GM23338 (cell line): ENCODE measurements around the gene ZFHX3. TPM values are rescaled to one million over a fixed set of nuclear protein-coding genes. Genes with fewer than 3 reads are reported as not detected.

Experiments
- ATAC-seq: fragments of 200-7000 bp; cut with Tn5 transposase; 3 replicates; pipeline ENCODE4 v1.9.1; 2020
- DNase-seq: peaks from one replicate; pipeline ENCODE4 v3.0.0-alpha.2; 2015; ENCODE audit warnings: low spot score
- H2AFZ ChIP-seq: fragments of 200-600 bp; sonication (generic); 2 replicates; pipeline ENCODE4 v1.8.0; 2016; ENCODE audit warnings: antibody characterized with exemption, mild to moderate bottlenecking, moderate library complexity
- H3F3A ChIP-seq: fragments of 200-600 bp; sonication (generic); replicated peaks from 2 replicates; pipeline ENCODE4 v1.8.0; 2017; ENCODE audit warnings: antibody characterized with exemption, mixed run types, low read depth
- H3K27ac ChIP-seq: fragments of 200-600 bp; sonication (generic); 2 replicates; pipeline ENCODE4 v1.6.1; 2016; ENCODE audit warnings: low read depth
- H3K27me3 ChIP-seq: fragments of 200-600 bp; sonication (generic); 2 replicates; pipeline ENCODE4 v1.8.0; 2016; ENCODE audit warnings: mild to moderate bottlenecking, mixed run types, moderate library complexity; ENCODE audit not compliant: insufficient read depth
- H3K36me3 ChIP-seq: fragments of 200-600 bp; sonication (generic); 2 replicates; pipeline ENCODE4 v1.8.0; 2016; ENCODE audit warnings: mild to moderate bottlenecking; ENCODE audit not compliant: insufficient read depth
- H3K4me1 ChIP-seq: fragments of 200-600 bp; sonication (generic); 2 replicates; pipeline ENCODE4 v1.8.0; 2016; ENCODE audit warnings: mild to moderate bottlenecking, moderate library complexity; ENCODE audit not compliant: insufficient read depth
- H3K4me2 ChIP-seq: fragments of 200-600 bp; sonication (generic); 2 replicates; pipeline ENCODE4 v1.7.1; 2017; ENCODE audit warnings: mixed run types
- H3K4me3 ChIP-seq: fragments of 200-600 bp; sonication (generic); 2 replicates; pipeline ENCODE4 v1.6.1; 2016; ENCODE audit warnings: mixed run types
- H3K79me2 ChIP-seq: fragments of 200-600 bp; sonication (generic); replicated peaks from 2 replicates; pipeline ENCODE4 v1.8.0; 2017; ENCODE audit warnings: mild to moderate bottlenecking; ENCODE audit not compliant: insufficient read depth
- H3K9me2 ChIP-seq: fragments of 200-600 bp; sonication (generic); 2 replicates; pipeline ENCODE4 v1.8.0; 2017; ENCODE audit not compliant: insufficient read depth
- H4K20me1 ChIP-seq: fragments of 200-600 bp; sonication (generic); replicated peaks from 2 replicates; pipeline ENCODE4 v1.8.0; 2017; ENCODE audit warnings: mild to moderate bottlenecking; ENCODE audit not compliant: insufficient read depth
- H3K27ac Mint-ChIP-seq: 2 replicates; pipeline ENCODE4 v1.8.0; 2020; ENCODE audit warnings: inconsistent platforms, mild to moderate bottlenecking, moderate library complexity, mixed read lengths
- H3K27me3 Mint-ChIP-seq: 3 replicates; pipeline ENCODE4 v1.8.0; 2022; ENCODE audit warnings: low read depth, mild to moderate bottlenecking, moderate library complexity, mixed read lengths, inconsistent platforms; ENCODE audit not compliant: insufficient read depth, poor library complexity
- H3K36me3 Mint-ChIP-seq: 3 replicates; pipeline ENCODE4 v1.8.0; 2021; ENCODE audit warnings: low read depth, mild to moderate bottlenecking, inconsistent platforms, moderate library complexity, mixed read lengths
- H3K4me1 Mint-ChIP-seq: 3 replicates; pipeline ENCODE4 v1.8.0; 2020; ENCODE audit warnings: mild to moderate bottlenecking, inconsistent platforms, mixed read lengths
- H3K4me3 Mint-ChIP-seq: 3 replicates; pipeline ENCODE4 v1.8.0; 2021; ENCODE audit warnings: moderate library complexity, mild to moderate bottlenecking, inconsistent platforms, mixed read lengths
- H3K9me3 Mint-ChIP-seq: 3 replicates; pipeline ENCODE4 v1.8.0; 2020; ENCODE audit warnings: moderate library complexity, mild to moderate bottlenecking, inconsistent platforms, mixed read lengths
- CREB1 ChIP-seq: fragments of 250-450 bp; sonication (Bioruptor Pico); IDR thresholded peaks from 2 replicates; pipeline ENCODE4 v1.5.0; 2020; ENCODE audit warnings: low read depth, mild to moderate bottlenecking, moderate library complexity
- EZH2 ChIP-seq: fragments of 200-600 bp; sonication (generic); IDR thresholded peaks from one replicate; pipeline ENCODE4 v1.8.0; 2017; ENCODE audit warnings: antibody characterized with exemption, mild to moderate bottlenecking, low read depth; ENCODE audit not compliant: unreplicated experiment
- EZH2phosphoT487 ChIP-seq: fragments of 200-600 bp; sonication (generic); IDR thresholded peaks from one replicate; pipeline ENCODE4 v1.8.1; 2018; ENCODE audit warnings: antibody characterized with exemption; ENCODE audit not compliant: unreplicated experiment
- JUNB ChIP-seq: IDR thresholded peaks from one replicate; pipeline ENCODE4 v1.6.1; 2016; ENCODE audit warnings: antibody characterized with exemption; ENCODE audit not compliant: unreplicated experiment
- NANOG ChIP-seq: IDR thresholded peaks from 2 replicates; pipeline ENCODE4 v1.6.1; 2016; ENCODE audit warnings: antibody characterized with exemption, borderline replicate concordance
- POLR2AphosphoS5 ChIP-seq: IDR thresholded peaks from 2 replicates; pipeline ENCODE4 v1.6.1; 2016; ENCODE audit warnings: antibody characterized with exemption, low read depth
- STAT1 ChIP-seq: IDR thresholded peaks from one replicate; pipeline ENCODE4 v1.6.1; 2016; ENCODE audit warnings: antibody characterized with exemption; ENCODE audit not compliant: unreplicated experiment
- ZNF114 ChIP-seq: fragments of 250-450 bp; sonication (Bioruptor Pico); IDR thresholded peaks from 2 replicates; pipeline ENCODE4 v1.5.0; 2020; ENCODE audit warnings: mild to moderate bottlenecking, moderate library complexity
- ZNF331 ChIP-seq: fragments of 250-450 bp; sonication (Bioruptor Pico); IDR thresholded peaks from 2 replicates; pipeline ENCODE4 v1.5.0; 2020; ENCODE audit warnings: low read depth, mild to moderate bottlenecking, moderate library complexity
- polyA plus RNA-seq: library from polyadenylated mRNA; unstranded; fragments of >200 nt; fragmentation: Nextera tagmentation; extraction: Ambion mirVana; gene quantifications from 2 replicates; pipeline ENCODE4 v1.2.1, GENCODE V29; 2016
- total RNA-seq: library from RNA; depleted of rRNA; stranded (reverse); fragments of >200 nt; shearing (Covaris generic); gene quantifications from 2 replicates; pipeline ENCODE4 v1.2.3, GENCODE V29; 2014
- TF ChIP-seq, protein P1 (sequence below): IDR thresholded peaks from 2 replicates; pipeline ENCODE4 v1.6.1; 2016; ENCODE audit warnings: antibody characterized with exemption
- TF ChIP-seq, protein P2 (sequence below), 2 experiments: fragments of 200-600 bp in 1 of 2; sonication (generic) in 1 of 2; conservative IDR thresholded peaks; 2 replicates each; pipeline versions ENCODE4 v1.5.1 to v1.6.1; 2016 to 2017; ENCODE audit warnings: antibody characterized with exemption in 2 of 2, low read depth in 2 of 2, mild to moderate bottlenecking in 2 of 2, moderate library complexity in 1 of 2
- TF ChIP-seq, protein P3 (sequence below): IDR thresholded peaks from one replicate; pipeline ENCODE4 v1.6.1; 2018; ENCODE audit warnings: antibody characterized with exemption; ENCODE audit not compliant: unreplicated experiment
- TF ChIP-seq, protein P4 (sequence below): fragments of 250-450 bp; sonication (Bioruptor Pico); IDR thresholded peaks from 2 replicates; pipeline ENCODE4 v1.5.0; 2020; ENCODE audit warnings: mild to moderate bottlenecking, moderate library complexity

Gene ZFHX3
- total and polyA plus RNA-seq, 2 experiments from 2014 or later, result 1.0 to 1.5 TPM

DNA sequence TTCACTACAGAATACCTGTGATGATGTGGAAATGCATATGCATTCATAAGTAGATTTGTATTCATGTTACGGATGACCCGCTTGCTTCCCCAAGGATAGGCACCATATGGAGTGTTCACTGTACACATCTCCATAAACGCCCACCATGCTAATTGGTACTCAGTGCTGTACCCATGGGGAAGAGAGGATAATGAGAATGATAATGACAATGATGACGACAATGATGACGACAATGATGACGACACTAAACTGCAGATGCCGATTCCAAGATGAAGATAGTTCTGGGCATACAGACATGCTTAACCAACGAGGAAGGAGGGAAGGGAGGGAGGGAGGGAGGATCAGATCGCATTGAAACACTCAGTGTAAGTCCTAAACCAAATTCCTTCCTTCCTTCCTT is 26.5 kb upstream of the ZFHX3 start:
- Histone ChIP-seq H3K9me2 (no peaks in the 10 kb centered on the region), H3K27me3 (peaks cover 40% of the 10 kb centered on the region), H4K20me1 (peaks cover 2% of the 10 kb centered on the region; the same call in 1 of the 2 replicates), H3K79me2 (no peaks in the 10 kb centered on the region), H2AFZ (no peak overlapping the region), H3F3A (peaks cover 5% of the 10 kb centered on the region; the same call in 1 of the 2 replicates), H3K4me3 (no peak overlapping the region), H3K36me3 (no peaks in the 10 kb centered on the region), H3K4me2 (no peak overlapping the region), H3K27ac (no peak overlapping the region), H3K4me1 (peaks cover 16% of the 10 kb centered on the region)
- peaks cover 4% of the 10 kb centered on the region; the same call in 2 of the 3 replicates for H3K9me3 Mint-ChIP-seq
- peaks cover 38% of the 10 kb centered on the region for H3K27me3 Mint-ChIP-seq
- H3K36me3 Mint-ChIP-seq, result no peaks in the 10 kb centered on the region
- ATAC-seq, result no peak
- no peak for DNase-seq
- no peak overlapping the region for H3K4me3 Mint-ChIP-seq
- no peak overlapping the region for H3K27ac Mint-ChIP-seq
- H3K4me1 Mint-ChIP-seq, result peaks cover 15% of the 10 kb centered on the region
- TF ChIP-seq EZH2 (no peak), STAT1 (no peak), CREB1 (CRISPR knock-in tag) (no peak), ZNF331 (CRISPR knock-in tag) (no peak), EZH2phosphoT487 (no peak), JUNB (no peak), ZNF114 (no peak), NANOG (no peak), POLR2AphosphoS5 (no peak)
- TF ChIP-seq, protein P1, sequence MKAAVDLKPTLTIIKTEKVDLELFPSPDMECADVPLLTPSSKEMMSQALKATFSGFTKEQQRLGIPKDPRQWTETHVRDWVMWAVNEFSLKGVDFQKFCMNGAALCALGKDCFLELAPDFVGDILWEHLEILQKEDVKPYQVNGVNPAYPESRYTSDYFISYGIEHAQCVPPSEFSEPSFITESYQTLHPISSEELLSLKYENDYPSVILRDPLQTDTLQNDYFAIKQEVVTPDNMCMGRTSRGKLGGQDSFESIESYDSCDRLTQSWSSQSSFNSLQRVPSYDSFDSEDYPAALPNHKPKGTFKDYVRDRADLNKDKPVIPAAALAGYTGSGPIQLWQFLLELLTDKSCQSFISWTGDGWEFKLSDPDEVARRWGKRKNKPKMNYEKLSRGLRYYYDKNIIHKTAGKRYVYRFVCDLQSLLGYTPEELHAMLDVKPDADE, result no peak
- TF ChIP-seq, protein P2, sequence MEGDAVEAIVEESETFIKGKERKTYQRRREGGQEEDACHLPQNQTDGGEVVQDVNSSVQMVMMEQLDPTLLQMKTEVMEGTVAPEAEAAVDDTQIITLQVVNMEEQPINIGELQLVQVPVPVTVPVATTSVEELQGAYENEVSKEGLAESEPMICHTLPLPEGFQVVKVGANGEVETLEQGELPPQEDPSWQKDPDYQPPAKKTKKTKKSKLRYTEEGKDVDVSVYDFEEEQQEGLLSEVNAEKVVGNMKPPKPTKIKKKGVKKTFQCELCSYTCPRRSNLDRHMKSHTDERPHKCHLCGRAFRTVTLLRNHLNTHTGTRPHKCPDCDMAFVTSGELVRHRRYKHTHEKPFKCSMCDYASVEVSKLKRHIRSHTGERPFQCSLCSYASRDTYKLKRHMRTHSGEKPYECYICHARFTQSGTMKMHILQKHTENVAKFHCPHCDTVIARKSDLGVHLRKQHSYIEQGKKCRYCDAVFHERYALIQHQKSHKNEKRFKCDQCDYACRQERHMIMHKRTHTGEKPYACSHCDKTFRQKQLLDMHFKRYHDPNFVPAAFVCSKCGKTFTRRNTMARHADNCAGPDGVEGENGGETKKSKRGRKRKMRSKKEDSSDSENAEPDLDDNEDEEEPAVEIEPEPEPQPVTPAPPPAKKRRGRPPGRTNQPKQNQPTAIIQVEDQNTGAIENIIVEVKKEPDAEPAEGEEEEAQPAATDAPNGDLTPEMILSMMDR (conservative IDR thresholded peaks at IDR 0.05; ENCODE audit: low read depth in 2 of 2), result no peak
- TF ChIP-seq, protein P3, sequence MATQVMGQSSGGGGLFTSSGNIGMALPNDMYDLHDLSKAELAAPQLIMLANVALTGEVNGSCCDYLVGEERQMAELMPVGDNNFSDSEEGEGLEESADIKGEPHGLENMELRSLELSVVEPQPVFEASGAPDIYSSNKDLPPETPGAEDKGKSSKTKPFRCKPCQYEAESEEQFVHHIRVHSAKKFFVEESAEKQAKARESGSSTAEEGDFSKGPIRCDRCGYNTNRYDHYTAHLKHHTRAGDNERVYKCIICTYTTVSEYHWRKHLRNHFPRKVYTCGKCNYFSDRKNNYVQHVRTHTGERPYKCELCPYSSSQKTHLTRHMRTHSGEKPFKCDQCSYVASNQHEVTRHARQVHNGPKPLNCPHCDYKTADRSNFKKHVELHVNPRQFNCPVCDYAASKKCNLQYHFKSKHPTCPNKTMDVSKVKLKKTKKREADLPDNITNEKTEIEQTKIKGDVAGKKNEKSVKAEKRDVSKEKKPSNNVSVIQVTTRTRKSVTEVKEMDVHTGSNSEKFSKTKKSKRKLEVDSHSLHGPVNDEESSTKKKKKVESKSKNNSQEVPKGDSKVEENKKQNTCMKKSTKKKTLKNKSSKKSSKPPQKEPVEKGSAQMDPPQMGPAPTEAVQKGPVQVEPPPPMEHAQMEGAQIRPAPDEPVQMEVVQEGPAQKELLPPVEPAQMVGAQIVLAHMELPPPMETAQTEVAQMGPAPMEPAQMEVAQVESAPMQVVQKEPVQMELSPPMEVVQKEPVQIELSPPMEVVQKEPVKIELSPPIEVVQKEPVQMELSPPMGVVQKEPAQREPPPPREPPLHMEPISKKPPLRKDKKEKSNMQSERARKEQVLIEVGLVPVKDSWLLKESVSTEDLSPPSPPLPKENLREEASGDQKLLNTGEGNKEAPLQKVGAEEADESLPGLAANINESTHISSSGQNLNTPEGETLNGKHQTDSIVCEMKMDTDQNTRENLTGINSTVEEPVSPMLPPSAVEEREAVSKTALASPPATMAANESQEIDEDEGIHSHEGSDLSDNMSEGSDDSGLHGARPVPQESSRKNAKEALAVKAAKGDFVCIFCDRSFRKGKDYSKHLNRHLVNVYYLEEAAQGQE, result no peak
- TF ChIP-seq, protein P4, sequence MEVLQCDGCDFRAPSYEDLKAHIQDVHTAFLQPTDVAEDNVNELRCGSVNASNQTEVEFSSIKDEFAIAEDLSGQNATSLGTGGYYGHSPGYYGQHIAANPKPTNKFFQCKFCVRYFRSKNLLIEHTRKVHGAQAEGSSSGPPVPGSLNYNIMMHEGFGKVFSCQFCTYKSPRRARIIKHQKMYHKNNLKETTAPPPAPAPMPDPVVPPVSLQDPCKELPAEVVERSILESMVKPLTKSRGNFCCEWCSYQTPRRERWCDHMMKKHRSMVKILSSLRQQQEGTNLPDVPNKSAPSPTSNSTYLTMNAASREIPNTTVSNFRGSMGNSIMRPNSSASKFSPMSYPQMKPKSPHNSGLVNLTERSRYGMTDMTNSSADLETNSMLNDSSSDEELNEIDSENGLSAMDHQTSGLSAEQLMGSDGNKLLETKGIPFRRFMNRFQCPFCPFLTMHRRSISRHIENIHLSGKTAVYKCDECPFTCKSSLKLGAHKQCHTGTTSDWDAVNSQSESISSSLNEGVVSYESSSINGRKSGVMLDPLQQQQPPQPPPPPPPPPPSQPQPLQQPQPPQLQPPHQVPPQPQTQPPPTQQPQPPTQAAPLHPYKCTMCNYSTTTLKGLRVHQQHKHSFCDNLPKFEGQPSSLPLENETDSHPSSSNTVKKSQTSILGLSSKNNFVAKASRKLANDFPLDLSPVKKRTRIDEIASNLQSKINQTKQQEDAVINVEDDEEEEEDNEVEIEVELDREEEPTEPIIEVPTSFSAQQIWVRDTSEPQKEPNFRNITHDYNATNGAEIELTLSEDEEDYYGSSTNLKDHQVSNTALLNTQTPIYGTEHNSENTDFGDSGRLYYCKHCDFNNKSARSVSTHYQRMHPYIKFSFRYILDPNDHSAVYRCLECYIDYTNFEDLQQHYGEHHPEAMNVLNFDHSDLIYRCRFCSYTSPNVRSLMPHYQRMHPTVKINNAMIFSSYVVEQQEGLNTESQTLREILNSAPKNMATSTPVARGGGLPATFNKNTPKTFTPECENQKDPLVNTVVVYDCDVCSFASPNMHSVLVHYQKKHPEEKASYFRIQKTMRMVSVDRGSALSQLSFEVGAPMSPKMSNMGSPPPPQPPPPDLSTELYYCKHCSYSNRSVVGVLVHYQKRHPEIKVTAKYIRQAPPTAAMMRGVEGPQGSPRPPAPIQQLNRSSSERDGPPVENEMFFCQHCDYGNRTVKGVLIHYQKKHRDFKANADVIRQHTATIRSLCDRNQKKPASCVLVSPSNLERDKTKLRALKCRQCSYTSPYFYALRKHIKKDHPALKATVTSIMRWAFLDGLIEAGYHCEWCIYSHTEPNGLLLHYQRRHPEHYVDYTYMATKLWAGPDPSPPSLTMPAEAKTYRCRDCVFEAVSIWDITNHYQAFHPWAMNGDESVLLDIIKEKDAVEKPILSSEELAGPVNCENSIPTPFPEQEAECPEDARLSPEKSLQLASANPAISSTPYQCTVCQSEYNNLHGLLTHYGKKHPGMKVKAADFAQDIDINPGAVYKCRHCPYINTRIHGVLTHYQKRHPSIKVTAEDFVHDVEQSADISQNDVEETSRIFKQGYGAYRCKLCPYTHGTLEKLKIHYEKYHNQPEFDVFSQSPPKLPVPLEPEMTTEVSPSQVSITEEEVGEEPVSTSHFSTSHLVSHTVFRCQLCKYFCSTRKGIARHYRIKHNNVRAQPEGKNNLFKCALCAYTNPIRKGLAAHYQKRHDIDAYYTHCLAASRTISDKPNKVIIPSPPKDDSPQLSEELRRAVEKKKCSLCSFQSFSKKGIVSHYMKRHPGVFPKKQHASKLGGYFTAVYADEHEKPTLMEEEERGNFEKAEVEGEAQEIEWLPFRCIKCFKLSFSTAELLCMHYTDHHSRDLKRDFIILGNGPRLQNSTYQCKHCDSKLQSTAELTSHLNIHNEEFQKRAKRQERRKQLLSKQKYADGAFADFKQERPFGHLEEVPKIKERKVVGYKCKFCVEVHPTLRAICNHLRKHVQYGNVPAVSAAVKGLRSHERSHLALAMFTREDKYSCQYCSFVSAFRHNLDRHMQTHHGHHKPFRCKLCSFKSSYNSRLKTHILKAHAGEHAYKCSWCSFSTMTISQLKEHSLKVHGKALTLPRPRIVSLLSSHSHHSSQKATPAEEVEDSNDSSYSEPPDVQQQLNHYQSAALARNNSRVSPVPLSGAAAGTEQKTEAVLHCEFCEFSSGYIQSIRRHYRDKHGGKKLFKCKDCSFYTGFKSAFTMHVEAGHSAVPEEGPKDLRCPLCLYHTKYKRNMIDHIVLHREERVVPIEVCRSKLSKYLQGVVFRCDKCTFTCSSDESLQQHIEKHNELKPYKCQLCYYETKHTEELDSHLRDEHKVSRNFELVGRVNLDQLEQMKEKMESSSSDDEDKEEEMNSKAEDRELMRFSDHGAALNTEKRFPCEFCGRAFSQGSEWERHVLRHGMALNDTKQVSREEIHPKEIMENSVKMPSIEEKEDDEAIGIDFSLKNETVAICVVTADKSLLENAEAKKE (CRISPR knock-in tag), result no peak
